Endothelial cell of umbilical vein (primary cell): ENCODE results near the gene GATD1.

Experiments used
- GATA2 ChIP-seq: IDR thresholded peaks from 2 replicates; pipeline ENCODE4 v1.7.0; 2011; ENCODE audit warnings: low read depth, mild to moderate bottlenecking, moderate library complexity, mixed read lengths, low read length; ENCODE audit not compliant: insufficient read length, insufficient read depth
- POLR2A ChIP-seq: IDR thresholded peaks from 2 replicates; pipeline ENCODE4 v1.6.1; 2012; ENCODE audit warnings: low read depth, mild to moderate bottlenecking, control low read depth, low read length
- POLR2AphosphoS5 ChIP-seq: IDR thresholded peaks from 2 replicates; pipeline ENCODE4 v1.6.1; 2012; ENCODE audit warnings: low read depth, mild to moderate bottlenecking, control low read depth, low read length, moderate library complexity; ENCODE audit not compliant: insufficient read depth
- TF ChIP-seq, protein P1 (sequence below), 2 donors: IDR thresholded peaks; 1 replicate in 1 of 2; 2 replicates in 1 of 2; pipeline ENCODE4 v1.5.1; 2011; ENCODE audit warnings: low read length in 2 of 2, mild to moderate bottlenecking in 2 of 2, moderate library complexity in 2 of 2, control low read depth in 1 of 2, inconsistent platforms in 1 of 2, low read depth in 1 of 2; ENCODE audit not compliant: insufficient read depth in 1 of 2; ENCODE audit errors: extremely low read depth in 1 of 2

DNA sequence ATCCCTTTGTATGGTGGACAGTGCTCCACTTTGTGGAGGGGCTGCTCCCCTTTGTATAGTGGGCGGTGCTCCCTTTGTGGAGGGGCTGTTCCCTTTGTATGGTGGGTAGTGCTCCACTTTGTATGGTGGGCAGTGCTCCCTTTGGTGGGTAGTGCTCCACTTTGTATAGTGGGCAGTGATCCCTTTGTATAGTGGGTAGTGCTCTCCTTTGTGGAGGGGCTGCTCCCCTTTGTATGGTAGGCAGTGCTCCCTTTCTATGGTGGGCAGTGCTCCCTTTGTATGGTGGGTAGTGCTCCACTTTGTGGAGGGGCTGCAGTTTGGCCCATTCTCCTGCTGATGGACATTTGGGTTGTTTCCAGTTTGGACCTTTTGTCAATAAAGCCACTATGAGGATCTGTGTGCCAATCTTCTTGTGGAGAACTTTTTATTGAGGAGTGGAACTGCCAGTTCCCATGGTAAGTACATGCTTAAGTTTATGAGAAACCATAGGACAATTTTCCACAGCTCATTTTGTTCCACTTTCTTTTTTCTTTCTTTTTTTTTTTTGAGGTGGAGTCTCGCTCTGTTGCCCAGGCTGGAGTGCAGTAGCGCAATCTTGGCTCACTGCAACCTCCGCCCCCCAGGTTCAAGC is 34.6 kb downstream of the GATD1 start:
- TF ChIP-seq POLR2AphosphoS5 (no peak), GATA2 (no peak), POLR2A (no peak)
- TF ChIP-seq, protein P1, sequence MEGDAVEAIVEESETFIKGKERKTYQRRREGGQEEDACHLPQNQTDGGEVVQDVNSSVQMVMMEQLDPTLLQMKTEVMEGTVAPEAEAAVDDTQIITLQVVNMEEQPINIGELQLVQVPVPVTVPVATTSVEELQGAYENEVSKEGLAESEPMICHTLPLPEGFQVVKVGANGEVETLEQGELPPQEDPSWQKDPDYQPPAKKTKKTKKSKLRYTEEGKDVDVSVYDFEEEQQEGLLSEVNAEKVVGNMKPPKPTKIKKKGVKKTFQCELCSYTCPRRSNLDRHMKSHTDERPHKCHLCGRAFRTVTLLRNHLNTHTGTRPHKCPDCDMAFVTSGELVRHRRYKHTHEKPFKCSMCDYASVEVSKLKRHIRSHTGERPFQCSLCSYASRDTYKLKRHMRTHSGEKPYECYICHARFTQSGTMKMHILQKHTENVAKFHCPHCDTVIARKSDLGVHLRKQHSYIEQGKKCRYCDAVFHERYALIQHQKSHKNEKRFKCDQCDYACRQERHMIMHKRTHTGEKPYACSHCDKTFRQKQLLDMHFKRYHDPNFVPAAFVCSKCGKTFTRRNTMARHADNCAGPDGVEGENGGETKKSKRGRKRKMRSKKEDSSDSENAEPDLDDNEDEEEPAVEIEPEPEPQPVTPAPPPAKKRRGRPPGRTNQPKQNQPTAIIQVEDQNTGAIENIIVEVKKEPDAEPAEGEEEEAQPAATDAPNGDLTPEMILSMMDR (IDR thresholded peaks at IDR 0.05; ENCODE audit: extremely low read depth in 1 of 2, insufficient read depth in 1 of 2, low read depth in 1 of 2, low read length in 2 of 2), result no peak
